GM21717 (cell line): ENCODE data around the gene MROH8.

ENCODE experiments used
- ATAC-seq: cut with Tn5 transposase; IDR thresholded peaks from one replicate; pipeline ENCODE4 v1.9.1; 2021; ENCODE audit warnings: mild to moderate bottlenecking, moderate library complexity; ENCODE audit not compliant: unreplicated experiment

The MROH8 gene

GRCh38 chr20:37200376-37200775 is 21.0 kb upstream of the MROH8 start:
- ATAC-seq = no peak

DNA sequence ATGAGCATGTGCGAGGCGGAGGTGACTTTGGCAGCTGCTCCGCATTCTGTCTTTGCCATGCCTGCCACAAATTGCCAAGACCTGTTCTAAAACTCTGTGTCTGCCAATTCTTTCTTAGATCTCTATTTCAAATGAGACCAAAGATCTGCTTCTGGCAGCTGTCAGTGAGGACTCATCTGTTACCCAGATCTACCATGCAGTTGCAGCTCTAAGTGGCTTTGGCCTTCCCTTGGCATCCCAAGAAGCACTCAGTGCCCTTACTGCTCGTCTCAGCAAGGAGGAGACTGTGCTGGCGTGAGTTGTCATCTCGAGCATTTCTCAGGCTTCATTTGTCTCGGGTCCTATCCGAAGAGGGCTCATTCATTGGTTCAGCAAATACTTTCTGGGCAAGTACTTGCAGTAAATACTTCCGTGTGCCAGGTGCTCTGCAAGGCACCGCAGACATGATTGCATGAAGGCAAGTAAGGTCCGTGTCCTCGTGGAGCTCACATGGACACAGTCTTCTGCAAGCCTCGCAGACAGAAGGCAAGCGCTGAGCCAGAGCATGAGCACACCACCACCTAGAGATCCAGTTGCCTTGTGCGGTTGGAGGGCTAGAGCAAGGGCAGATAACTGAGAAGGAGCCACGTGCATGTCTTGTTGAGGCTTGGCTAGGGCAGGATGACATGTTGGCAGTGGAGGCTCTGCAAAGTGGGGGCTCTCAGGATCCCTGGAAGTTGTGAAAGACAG is 19.7 kb upstream of the MROH8 start:
- no peak for ATAC-seq

- no peak for ATAC-seq
Measured at GRCh38 chr20:37194621-37195417, 15.5 kb upstream of the MROH8 start.

GRCh38 chr20:37193821-37194220 is 14.5 kb upstream of the MROH8 start:
- no peak for ATAC-seq

- no peak for ATAC-seq
Measured at GRCh38 chr20:37193226-37193625, 13.9 kb upstream of the MROH8 start.

- ATAC-seq = no peak
Measured at GRCh38 chr20:37192137-37192854, 12.9 kb upstream of the MROH8 start.

GRCh38 chr20:37190354-37191112 is 11.2 kb upstream of the MROH8 start:
- no peak for ATAC-seq

DNA sequence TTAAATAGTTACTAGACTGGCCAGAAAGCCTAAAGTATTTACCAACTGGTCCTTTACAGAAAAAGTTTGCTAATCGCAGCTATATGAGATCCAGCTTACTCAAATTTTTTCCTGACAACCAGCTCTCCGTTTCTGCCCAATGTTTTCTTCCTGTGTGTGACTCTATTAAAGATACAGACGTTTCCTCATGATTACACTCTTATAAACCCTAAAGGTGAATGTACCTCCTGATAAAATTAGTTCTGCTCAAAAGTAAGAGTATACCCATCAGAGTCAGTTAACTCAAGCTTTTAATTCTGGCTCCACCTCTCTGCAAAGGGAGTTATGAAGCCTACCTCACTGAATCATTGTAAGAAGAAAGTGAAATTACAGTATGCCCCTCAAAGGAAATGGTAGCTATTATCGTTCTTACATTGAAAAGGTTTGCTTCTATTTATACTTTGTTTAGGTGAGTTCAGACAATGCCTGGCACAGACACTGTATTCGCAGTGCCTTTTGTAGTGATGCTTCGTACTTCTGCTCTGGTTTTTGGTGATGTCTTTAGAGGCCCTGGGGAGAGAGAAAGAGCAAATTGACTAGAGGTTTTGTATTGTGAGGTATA is 10.2 kb upstream of the MROH8 start:
- ATAC-seq = no peak

GRCh38 chr20:37188787-37189186 is 9.4 kb upstream of the MROH8 start:
- ATAC-seq = no peak

DNA sequence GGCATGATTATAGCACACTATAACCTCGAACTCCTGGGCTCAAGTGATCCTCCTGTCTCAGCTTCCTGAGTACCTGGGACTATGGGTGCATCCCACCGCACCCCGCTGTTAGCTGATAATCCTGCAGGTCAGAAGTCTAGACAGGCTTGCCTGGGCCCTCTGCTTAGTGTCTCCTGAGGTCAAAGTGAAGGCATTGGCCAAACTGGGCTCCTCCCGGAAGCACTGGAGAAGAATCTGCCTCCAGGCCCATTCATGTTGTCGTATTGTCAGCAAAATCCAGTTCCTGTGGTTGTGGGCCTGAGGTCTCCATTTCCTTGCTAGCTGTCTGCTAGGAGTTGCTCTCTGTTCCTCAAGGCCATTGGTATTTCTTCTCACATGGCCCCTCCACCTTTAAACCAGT is 6.3 kb upstream of the MROH8 start:
- ATAC-seq = no peak

GRCh38 chr20:37179683-37180524 is 556 bp upstream of the MROH8 start:
- no peak for ATAC-seq

- ATAC-seq = no peak
Measured at GRCh38 chr20:37172836-37173235, 6.5 kb downstream of the MROH8 start.

DNA sequence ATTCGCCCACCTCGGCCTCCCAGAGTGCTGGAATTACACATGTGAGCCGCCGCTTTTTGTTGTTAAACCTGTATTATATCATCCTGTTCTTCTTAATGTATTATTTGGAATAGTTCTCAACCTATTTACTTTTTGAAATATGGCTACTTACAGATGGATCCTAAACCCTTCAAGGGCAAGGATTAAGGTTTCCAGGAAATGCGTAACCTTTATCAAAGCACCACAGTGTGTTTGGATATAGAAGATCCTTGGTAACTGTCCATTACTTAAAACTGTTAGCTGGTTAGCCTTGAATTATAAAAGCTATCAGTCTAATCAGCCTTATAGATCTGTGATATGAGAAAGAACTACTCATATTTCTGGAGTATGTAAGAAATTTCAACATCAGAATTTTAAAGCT is 12.5 kb downstream of the MROH8 start:
- no peak for ATAC-seq

- no peak for ATAC-seq
Measured at GRCh38 chr20:37165031-37165430, 14.3 kb downstream of the MROH8 start.

- ATAC-seq = no peak
Measured at GRCh38 chr20:37163832-37164554, 15.4 kb downstream of the MROH8 start.

DNA sequence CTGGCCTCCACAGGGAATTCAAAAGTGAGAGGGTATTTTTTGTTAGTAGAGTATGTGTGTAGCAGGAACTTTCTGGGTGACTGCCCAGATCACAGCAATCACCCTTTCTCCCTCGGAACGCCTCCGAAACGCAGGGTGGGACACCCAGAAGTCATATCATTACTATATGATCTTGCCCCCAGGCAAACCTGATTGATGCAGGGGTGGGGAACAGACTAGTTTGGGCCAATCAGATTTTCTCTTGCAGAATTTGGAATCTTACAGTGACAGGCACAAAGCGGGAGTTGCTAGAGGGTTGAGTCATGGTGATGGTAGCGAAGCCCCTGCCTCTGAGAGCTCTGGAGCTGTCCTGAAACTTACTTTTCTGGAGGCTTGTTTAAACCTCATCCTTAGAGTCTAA is 16.7 kb downstream of the MROH8 start:
- no peak for ATAC-seq

DNA sequence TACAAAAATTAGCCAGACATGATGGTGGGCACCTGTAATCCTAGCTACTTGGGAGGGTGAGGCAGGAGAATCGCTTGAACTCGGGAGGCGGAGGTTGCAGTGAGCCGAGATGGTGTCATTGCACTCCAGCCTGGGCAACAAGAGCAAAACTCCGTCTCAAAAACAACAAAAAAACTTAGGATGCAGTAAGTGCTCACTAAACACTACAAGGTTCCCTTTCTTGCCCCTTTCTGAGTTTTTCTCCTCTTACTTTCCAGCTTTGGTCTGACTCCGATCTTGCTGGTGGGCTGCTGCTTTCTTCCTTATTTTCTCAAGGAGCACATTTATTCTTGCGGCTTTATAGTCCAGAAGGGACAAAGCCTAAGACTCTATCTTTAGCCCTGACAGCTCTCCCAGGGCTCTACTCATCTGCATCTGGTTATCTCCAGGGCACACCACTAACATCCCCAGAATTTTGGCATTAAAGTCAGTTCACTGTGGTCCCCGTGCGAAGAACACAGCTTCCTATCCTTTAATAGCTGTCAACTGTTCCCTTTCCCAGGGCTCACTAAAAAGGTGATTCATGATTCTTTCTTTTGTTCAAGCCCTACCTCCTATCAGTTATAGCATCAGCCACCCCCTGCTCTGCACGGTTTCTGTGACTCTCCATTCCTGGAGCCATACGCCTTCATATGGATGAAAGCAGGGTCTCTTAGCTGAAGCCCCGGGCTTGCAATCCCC is 17.4 kb downstream of the MROH8 start:
- no peak for ATAC-seq

GRCh38 chr20:37160683-37161082 is 18.7 kb downstream of the MROH8 start:
- no peak for ATAC-seq
